Brain microvascular endothelial cell (primary cell): Measurements from ENCODE around the gene MLN.

Experiments
- DNase-seq: peaks from one replicate; pipeline ENCODE4 v3.0.0-alpha.2; 2020
- H3K27ac ChIP-seq: fragments of 250-450 bp; sonication (Bioruptor Pico); 2 replicates; pipeline ENCODE4 v1.5.1; 2020; ENCODE audit warnings: mild to moderate bottlenecking, moderate library complexity
- H3K27me3 ChIP-seq: fragments of 250-450 bp; sonication (Bioruptor Pico); replicated peaks from 2 replicates; pipeline ENCODE4 v1.5.1; 2020; ENCODE audit warnings: mild to moderate bottlenecking
- H3K36me3 ChIP-seq: fragments of 250-450 bp; sonication (Bioruptor Pico); replicated peaks from 2 replicates; pipeline ENCODE4 v1.5.1; 2020; ENCODE audit warnings: mild to moderate bottlenecking
- H3K4me3 ChIP-seq: 2 replicates; pipeline ENCODE4 v1.5.1; 2011; ENCODE audit warnings: low read depth, mild to moderate bottlenecking, control low read depth, low read length, moderate library complexity
- CTCF ChIP-seq: IDR thresholded peaks from 2 replicates; pipeline ENCODE4 v1.5.1; 2011; ENCODE audit warnings: low read depth, mild to moderate bottlenecking, moderate library complexity, low read length, control low read depth, inconsistent platforms; ENCODE audit errors: missing control alignments
- in situ Hi-C: cut with HindIII; loops from 2 replicates; pipeline ENCODE4 v1.10.0; 2017; ENCODE audit warnings: low sequenced_read_pairs, low pct_ligation_motif_present

Gene MLN

DNA sequence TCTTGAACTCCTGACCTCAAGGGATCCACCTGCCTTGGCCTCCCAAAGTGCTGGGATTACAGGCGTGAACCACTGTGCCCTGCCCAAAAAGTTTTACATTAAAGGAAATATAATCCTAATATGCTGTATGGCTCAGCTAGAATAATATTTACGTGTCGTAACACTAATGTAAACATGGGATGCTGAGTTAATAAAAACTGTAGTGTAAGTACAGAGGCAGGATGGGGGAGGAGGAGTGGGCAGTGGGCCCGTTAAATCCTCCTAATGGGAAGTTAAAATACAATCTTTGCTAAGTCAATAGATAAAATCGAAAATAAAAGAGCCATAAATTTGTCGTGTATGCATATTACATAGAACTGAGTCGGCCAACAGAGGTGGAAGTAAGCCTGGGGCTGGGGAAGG, 45.0 kb downstream of the MLN start:
- in situ Hi-C loops = loop anchor here (25.0 kb wide), 1 partner anchor 378 kb away; the partner anchor contains the start of gene GRM4
- Histone ChIP-seq H3K4me3 (no peak overlapping the region), H3K27me3 (no peaks in the 10 kb centered on the region), H3K36me3 (no peaks in the 10 kb centered on the region), H3K27ac (no peak overlapping the region)
- no peak for DNase-seq
- TF ChIP-seq CTCF = no peak

GRCh38 chr6:33757906-33758305, 45.9 kb downstream of the MLN start:
- H3K36me3 ChIP-seq = no peaks in the 10 kb centered on the region
- H3K27me3 ChIP-seq = no peaks in the 10 kb centered on the region
- TF ChIP-seq CTCF = no peak
- no peak overlapping the region for H3K4me3 ChIP-seq
- in situ Hi-C loops = loop anchor here (25.0 kb wide), 1 partner anchor 379 kb away; the partner anchor contains the start of gene GRM4
- H3K27ac ChIP-seq = no peak overlapping the region
- DNase-seq = no peak

DNA sequence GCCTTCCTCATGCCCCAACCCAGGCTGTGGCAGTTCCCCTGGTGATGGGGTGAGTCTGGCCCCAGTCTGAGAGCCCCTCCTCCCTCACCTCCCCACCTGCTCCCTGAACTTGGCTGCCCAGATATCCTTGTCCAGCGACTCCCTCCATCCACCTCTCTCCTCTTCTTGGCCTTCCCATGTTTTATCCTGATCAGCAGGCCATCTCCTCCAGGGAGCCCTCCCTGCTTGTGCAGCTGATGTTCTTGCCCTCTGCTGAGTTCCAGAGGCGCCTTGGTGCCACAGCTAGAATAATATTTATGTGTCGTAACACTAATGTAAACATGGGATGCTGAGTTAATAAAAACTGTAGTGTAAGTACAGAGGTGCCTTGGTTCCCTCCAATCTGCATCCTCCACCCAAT, 46.7 kb downstream of the MLN start:
- no peak for TF ChIP-seq CTCF
- Histone ChIP-seq H3K36me3 (no peaks in the 10 kb centered on the region), H3K27ac (no peak overlapping the region), H3K27me3 (no peaks in the 10 kb centered on the region), H3K4me3 (no peak overlapping the region)
- in situ Hi-C loops = loop anchor here (25.0 kb wide), 1 partner anchor 380 kb away; the partner anchor contains the start of gene GRM4
- DNase-seq = no peak

GRCh38 chr6:33756211-33756954, 47.4 kb downstream of the MLN start:
- no peak for TF ChIP-seq CTCF
- Histone ChIP-seq H3K27me3 (no peaks in the 10 kb centered on the region), H3K4me3 (no peak overlapping the region), H3K36me3 (no peaks in the 10 kb centered on the region), H3K27ac (no peak overlapping the region)
- no peak for DNase-seq
- in situ Hi-C loops = loop anchor here (25.0 kb wide), 1 partner anchor 381 kb away; the partner anchor contains the start of gene GRM4

DNA sequence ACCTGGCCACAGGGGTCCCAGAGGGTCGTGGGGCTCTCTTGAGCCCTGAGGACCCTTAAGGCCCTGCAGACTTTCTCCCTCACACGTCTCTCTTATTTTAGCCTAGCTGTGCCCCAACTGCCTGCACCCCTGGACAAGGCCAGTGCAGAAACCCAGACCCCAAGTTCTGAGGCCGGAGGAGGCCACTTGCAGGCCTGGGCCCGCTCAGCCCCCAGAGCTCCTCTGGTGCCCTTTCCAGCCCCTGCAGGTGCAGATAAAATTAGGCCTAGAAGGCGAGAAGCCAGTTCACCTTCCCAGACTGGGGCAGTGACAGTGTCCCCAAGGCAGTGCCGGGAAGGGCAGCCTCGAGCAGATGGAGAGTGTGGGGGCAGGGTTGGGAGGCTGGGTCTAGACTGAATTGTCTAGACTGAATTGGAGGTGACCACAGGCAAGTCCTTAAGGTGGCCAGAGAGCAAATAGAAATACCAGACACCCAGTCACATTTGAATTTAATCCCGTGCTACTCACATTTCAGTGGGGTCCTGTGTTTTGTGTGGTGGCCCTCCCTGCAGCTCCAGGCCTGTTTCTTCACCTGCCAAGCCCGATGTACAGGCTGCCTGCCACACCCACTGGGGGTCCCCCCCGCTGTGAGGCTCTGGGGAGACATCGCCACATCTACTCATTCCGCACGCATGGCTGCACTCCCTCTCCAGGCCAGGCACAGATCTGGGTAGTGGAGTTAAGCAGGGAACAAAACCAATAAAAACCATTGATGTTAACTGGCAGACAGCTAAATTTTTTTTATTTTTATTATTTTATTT, 48.5 kb downstream of the MLN start:
- TF ChIP-seq CTCF = no peak
- Histone ChIP-seq H3K27me3 (no peaks in the 10 kb centered on the region), H3K27ac (no peak overlapping the region), H3K36me3 (no peaks in the 10 kb centered on the region), H3K4me3 (no peak overlapping the region)
- in situ Hi-C loops = loop anchor here (25.0 kb wide), 1 partner anchor 382 kb away; the partner anchor contains the start of gene GRM4
- no peak for DNase-seq
